ENCODE measurements around the gene CLIP2.
A peak's percentile ranks its signal among the peaks of the same experiment; 100 is the strongest.

CLIP2 gene

DNA sequence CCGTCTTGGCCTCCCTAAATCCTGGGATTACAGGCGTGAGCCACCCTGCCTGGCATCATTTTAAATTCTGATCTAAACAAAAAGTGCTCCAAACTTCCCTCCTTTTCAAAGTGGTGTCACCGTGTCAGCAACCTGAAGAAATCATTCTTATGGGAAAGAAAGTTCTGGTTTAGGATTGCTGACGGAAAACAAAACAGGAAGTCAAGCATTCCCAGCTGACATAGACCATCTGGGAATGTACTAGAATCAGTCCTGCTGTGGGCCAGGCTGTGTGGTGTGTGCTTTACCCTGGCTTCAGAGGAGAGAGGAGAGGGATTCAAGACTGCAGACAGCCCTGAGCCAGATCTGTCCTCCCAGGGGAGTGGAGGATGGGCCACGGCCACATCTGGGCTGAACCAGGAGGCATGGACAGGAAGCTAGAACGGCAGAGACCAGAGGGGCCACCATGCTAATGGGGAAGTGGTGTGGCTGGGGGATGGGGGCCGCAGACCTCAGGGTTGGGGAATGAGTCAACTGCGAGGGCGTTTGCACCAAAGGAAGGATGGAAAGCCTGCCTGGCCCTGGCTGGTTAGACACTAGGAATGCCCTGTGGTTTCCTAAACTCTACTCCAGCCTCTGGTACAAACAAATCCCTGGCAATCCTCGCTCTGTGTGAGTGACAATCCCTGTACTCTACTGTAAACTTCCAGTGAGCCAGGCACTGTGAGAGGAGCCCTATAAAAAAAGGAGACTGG, 16.7 kb upstream of the CLIP2 start:
- DNase-seq: no peak

DNA sequence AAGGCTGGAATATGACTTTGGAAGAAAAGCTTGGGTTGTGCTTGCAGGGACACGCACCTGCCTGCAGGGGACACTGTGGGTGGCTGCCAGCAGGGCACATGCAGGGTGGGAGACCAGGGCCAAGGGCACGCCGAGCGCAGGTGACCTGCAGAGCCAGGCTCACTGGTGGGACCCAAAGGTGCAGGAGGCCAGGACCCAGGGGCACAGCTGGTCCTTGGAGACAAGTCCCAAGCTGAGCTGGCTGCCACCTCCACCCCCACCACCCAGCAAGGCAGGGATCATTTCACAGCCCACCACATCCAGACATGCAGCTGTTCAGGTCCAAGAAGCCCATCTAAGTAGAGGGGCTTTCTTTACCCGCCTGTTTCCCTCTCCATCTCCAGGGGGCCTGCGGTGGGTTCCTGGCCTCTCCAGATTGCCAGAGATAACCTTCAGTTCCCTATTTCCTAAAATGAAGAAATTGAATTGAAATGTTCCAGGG, 13.8 kb upstream of the CLIP2 start:
- no peak for DNase-seq

DNA sequence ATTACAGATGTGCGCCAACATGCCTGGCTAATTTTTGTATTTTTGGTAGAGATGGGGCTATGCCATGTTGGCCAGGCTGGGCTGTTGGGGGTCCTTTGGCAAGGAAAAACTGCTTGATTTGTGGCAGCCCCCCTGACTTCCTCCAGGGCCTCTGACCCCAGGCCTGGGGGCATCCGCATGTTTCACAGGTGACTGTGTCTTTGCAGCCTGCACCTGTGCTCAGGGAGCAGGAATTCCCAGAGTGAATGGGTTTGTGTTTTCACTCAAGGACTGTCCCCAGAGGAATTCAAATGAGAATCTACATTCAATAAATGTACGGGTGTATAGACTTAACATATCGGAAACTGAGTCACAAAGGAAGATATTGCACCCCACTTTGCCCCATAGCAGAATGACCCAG, 11.6 kb upstream of the CLIP2 start:
- no peak for DNase-seq

DNA sequence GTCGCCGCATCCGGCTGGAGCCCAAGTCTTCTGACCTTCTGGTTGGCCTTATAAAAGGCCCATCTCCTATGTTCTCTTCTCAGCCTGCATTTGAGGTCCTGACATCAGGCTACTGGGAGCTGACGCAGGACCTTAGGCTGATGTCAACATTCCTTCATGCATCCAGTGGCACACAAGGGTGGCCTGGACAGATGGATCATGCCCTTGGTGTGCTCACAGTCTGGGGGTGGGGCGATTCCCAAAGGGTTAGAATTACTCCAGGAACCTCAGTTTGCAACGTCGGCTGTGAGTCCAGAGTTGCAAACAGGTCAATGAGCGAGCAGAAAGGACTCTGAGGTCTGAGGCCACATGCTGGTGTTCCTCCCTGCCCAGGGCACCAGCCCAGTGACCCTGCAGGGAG, 8.2 kb upstream of the CLIP2 start:
- DNase-seq: no peak

DNA sequence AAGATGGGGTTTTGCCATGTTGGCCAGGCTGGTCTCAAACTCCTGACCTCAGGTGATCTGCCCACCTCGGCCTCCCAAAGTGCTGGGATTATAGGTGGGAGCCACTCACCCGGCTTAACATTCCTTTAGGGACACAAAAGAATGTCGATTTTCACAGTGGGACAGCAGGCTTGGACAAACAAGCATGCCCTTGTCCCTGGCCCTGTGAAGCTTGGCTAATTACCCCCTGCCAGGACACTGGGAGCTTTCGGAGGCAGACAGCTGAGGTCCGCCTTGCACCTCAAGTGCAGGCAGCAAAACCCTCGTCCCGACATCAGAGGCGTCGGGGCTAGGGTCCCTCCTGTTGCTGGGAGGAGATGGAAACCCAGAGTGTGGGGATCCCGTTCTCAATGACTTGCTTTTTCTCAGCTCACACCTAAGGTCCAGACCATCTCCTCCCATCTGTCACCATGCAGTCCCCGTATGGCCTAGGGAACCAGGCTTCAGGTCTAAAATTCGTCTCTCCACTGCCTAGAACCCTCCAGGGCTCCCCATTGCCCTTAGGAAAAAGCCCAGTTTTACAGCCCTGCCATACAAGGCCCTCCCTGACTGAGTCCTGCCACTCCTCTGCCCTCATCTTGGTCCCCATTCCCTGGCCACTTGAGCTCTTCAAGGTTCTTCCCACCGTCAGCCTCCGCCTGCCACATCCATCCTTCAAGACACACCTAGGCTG, 6.3 kb upstream of the CLIP2 start:
- DNase-seq: no peak

DNA sequence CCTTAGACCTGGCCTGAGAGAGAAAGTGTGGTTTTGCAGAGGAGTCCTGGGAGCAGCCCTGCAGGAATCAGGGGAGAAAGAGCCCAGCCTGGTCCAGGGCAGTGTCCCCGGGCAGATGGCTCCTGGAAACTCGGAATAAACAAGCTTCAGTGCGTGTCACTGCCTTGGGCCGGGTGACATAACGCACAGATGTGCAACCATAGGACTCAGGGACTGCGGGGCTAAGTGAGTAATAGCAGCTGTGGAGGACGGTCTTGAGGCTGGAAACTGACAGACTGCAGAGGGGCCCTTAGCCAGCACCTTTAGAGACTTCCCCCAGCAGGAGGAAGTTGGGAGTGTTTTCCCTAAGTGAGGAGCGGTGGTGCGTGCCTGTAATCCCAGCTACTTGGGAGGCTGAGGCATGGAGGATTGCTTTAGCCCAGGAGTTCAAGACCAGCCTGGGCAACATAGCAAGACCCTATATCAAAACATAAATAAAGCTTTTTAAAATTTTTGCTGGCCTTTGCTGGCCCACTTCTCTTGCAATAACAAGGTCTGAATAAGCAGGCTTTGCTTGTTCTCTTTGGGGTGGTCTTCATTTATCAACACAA, 5.3 kb upstream of the CLIP2 start:
- DNase-seq: no peak

DNA sequence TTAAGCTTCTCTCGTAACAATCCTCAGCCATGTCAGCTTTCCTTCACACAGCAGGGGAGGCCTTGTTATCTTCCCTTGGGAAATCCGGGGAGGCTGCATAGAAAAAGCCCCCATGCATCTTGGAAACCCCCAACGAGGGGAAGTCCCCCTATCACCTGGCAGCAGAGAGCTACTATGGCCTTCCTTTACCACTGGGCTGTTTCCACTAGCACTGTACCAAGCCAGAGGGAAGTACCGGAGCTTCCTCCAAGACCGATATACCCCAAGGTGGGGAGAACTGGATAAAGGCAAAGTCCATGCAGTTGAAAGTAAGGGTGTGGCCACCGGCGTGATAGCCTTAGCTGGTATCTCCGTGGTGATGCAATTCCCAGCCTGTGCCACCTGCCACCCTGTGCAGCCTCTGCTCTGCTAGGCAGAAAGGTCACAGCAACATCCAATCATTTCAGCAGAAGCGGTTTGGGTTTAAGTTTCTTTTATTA, 4.4 kb upstream of the CLIP2 start:
- no peak for DNase-seq

DNA sequence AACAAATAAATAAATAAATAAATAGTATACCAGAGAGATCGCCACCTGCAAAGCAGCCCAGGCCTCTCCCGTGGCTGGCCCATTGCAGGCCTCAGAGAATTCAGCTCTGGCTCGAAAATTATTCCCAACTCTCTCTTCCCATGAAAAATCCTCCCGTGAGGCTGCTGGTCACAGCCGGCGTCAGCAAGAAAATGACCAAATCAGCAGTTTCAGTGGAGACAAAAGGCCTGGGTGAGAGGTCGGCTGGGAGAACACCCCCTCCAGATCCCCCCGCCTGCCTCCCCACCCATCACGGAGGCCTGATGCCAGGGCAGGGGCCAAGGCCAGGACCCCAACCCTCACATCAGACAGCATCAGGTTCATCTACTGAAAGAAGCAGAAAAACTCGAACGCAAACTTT, 3.1 kb upstream of the CLIP2 start:
- no peak for DNase-seq

DNA sequence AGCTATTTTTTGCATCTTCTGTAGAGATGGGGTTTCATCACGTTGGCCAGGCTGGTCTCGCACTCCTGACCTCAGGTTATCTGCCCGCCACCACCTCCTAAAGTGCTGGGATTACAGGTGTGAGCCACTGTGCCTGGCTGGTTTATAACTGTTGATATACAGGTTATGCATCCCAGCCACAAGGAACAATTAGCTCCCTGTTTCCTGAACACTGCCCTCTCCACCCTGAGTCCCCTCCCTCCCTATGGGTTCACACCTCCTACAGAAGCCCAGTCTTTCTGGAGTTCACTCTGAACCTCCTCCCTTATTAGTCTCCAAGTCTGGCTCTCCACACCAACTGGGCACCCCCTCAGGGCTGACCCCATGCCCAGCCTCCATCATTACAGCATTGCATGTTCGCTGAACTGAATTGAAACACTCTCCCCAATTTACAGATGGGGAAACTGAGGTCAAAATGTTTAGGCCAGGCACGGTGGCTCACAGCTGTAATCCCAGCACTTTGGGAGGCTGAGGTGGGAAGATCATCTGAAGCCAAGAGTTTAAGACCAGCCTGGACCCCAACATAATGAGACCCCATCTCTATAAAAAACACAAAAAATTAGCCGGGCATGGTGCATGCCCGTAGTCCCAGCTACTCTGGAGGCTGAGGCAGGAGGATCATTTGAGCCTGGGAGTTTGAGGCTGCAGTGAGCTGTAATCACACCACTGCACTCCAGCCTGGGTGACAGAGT, 1.7 kb upstream of the CLIP2 start:
- DNase-seq: no peak

DNA sequence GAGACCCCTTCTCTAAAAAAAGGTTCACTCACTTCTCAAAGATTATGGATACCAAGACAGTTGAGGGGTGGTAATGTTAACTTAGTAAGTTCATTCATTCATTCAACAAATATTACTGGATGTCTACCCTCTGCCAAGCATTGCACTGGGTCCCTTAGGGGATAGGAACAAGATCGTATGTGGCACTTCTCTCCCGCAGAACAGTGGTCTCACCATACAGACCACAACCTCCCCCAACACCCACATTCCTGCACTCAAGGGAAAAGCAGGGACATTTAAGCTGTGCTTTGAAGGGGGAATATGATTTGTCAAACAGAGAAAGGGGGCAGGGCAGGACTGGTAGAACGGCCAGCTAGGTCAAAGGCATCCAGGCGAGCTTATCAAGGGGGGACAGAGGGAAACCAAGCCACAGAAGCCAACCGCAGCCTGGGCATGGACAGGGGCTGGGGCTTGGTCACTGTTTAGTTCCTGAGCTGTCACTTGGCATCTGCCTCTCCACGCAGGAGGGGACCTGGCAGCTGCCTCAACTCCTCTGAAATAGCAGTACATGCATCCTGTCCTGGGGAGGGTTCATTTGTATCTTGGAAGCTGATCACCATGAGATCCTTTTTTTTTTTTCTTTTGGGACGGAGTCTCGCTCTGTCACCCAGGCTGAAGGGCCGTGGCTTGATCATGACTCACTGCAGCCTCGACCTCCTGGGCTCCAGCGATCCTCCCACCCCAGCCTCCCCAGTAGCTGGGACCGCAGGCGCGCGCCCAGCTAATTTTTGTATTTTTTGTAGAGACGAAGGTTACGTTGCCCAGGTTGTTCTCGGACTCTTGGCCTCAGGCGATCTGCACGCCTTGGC, 949 bp upstream of the CLIP2 start:
- DNase-seq: no peak

DNA sequence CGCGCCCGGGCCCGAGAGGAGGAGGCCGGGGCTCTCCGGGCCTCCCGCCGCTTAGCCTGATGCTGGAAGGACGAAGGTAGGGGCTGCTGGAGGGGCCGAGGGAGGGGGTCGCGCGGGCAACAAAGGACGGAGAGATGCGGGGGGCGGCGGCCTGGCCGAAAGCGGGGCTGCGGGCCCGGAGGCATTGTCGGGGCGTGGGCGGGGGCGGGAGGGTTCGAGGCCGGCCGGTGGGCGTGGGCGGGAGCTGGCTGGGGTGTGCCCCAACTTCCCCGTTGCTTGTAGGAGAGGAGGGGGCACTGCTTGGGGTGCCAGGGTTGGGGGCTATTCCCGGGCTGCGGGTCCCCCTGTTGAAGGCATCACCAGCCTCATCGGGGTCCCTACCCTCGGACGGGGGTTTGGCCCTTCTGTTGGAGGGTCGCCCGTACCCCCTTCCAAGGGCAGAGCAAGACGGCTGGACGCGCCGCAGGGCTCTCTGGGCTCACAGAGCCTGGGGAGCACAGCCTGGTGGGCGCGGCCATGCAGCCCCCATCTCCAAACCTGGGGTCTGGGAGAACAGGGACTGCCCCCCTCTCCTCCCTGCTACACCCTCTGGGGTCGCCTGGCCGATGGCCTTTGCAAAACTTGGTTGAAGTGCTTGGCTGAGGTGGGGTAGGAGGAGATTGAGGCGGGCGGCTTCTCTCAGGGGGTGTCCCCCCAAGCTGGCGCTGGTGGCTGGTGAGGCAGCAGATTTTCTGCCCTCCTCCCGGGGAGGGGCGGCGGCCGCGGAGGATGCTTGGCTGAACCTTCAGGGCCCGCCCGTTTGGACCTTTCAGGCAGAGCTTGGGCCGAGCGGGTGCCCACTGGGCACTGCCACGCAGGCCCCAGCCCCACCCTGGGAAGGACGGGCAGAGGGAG, 699 bp downstream of the CLIP2 start:
- DNase-seq: peak; percentile 27

DNA sequence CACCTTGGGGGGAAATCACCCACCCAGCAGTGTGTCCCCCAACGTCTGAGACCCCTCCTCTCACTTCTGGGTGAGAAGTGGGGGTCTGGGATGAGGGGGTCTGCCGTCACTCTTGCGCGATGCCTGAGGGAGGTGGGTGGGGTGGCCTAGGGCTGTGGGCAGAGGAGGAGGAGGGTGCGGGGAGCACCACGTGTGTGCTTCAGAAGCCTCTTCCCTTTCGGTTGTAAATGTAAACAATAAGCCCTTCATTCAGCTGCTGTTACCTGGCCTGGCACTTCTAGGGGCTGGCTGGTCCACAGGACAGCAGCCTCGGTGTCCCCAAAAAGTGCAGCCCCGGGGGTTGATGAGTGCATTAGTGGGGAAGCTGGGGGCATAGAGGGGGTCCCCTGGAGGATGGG, 1.3 kb downstream of the CLIP2 start:
- DNase-seq: no peak

DNA sequence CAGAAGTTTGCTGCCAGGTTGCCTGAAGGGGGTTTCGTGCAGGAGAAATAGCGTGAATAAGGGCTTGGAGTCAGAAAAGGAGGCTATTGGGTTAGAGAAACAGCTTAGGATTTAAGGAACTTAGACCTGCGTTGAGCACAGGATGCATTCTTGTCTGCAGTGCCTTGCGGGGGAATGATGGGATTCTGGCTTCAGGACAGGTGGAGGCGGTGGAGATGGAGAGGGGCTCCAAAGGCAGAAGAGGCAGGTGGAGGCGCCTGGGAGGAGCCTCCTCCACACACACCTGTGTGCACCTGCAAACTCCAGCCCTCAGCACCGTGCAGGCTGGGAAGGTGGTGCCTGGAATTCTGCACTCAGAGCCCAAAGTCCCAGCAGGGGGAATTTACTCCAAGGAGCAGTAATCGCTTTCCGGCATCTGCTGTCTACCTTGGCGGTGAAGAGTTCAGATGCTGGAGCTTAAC, 1.8 kb downstream of the CLIP2 start:
- no peak for DNase-seq

DNA sequence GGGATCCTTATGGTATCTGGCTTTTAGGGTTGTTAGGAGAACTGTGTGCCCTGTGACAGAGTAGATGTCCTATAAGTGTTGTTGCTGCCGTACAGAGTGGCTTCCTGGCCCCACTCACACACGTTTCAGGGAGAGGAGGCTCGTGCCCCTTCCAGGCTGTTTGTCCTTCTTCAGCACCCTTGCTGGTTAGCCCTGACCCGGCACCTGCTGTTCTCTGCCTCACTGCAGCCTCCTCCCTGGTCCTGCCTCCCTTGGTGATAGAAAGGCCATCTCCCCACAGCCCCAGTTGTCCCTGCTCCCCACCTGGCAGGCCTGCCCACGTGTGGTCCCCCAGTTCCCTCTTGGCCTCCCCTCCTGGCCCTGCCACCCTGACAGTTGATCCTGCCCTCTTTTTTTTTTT, 2.3 kb downstream of the CLIP2 start:
- no peak for DNase-seq

DNA sequence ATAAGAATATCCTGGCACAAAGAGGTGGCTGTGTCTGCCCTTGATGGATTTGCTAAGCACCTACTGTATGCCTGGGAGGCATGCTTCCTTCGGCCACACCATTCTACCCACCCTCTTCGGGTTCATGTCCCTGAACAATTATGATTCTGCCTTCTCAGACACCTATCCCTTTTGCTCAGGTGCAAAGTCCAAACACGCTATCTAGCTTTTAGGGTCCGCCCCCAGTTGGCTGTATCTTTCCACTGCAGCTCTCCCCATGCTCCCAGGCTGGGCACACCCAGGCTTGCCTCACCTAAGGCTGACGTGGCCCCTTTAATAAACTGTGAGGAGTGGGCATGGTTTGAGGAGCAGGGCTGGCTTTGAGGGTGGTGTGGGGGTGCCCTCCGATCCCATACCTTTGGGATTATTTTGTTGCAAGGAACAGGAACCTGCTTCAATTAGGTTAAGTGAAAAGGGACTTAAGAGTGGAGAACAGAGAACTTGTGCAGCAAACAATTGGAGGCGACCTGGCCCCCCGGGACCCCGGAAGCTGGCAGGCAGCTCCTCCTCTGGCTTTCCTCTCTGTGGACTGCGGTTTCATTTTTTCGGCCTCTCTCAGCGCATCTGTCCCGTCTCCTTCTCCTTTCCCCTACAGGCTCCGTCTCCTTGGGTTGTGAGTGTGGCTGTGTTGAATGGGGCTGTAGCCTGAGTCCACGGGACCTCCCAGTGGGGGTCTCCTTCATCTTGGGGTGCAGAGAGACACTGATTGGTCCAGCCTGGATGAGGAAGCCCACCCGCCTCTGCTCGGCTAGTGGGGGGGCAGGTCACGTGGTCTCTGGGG, 3.8 kb downstream of the CLIP2 start:
- no peak for DNase-seq

DNA sequence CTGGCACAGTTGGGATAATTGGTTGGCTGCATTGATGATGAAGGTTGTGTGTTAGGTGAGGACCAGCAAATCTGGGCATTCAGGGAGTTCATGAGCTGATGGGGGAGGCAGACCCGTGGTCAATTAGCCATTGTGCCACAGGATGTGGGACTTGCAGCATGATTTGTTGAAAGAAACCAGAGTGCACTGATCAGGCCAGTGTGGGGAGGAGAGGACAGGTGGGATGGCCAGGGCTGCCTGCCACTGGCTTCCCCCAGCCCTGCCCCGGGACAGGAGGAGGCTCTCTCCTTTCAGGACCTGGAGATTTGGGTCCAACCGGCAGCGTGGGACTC, 4.3 kb downstream of the CLIP2 start:
- no peak for DNase-seq

DNA sequence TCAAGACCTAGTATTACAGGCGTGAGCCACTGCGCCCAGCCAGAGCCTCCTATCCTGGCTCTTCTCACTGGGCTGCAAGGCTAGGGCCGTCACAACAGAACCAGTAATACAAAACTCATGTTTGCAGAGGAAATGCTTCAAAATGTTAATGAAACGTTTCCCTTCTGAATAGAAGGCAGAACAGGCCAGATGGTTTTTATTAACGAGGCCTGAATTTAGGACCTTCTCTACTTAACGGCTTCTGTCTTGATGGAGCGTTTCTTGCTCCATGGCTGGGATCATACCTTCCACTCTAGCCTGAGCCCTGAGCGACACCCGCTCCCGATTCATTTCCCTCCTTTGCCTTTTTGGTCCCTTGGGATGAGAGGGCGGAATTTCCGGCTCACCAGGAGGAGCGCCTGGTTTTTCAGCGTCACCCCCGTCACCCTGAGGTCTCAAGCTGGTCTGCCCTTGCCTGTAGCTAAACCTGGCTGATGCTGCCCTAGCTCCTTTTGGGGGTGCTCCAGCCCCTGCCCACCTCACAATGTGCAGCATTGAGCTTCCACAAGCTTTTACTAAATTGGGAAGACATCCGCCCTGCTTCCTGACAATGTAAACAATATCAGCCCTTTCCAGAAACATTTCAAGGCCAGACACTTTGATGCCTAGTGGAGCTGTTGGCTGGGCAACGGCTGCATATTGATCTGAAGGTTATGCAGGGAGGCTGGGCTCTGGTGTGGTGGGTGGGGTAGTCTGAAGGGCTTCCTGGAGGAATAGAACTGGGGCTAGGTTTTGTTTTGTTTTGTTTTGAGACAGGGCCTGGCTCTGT, 5.2 kb downstream of the CLIP2 start:
- no peak for DNase-seq

DNA sequence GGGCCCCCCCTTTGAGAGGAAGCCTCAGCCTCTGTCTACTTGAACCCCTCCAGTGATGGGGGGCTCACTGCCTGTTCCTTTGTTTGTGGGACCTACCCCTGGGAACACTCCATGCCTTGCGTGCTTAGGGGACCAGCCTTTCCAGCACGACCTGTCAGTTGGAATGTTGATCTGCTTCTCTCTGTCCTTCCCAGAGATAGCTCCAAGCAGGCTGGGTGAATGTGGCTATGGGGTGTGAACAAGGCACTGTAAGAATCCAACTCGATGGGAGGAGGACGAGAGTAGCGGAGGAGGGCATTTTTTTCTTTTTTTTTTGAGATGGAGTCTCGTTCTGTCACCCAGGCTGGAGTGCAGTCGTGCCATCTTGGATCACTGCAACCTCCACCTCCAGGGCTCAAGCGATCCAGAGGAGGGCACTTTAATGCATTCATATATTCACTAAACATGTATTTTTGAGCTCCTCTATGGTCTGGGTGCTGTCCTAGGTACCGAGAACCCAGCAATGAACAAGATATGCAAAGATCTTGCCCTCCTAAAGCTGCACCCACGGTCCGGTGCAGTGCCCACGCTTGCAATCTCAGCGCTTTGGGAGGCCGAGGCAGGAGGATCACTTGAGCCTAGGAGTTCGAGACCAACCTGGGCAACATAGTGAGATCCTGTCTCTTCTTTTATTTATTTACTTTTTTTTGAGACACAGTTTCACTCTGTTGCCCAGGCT, 8.5 kb downstream of the CLIP2 start:
- no peak for DNase-seq

DNA sequence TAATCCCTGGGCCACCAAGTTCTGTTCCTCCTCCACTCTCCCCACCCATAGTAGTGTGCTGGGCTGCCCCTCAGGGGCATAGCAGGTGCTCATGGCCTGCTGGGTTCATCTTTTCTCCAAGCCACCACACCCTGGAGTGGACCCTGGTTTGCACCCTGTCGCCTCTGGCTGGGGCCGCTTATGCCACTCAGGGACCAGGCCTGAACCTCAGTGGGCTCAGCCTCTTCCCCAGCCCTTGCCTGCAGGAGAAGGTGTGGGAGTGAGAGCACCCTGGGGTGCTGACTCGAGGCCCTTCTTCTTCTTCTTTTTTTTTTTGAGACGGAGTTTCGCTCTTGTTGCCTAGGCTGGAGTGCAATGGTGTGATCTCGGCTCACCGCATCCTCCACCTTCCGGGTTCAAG, 10.2 kb downstream of the CLIP2 start:
- DNase-seq: no peak

All from T-helper 9 cell (primary cell).